Colonic mucosa (tissue), 4 donors: ENCODE results near the gene ZNF483. TPM values are rescaled to one million over a fixed set of nuclear protein-coding genes. Genes with fewer than 3 reads are reported as not detected.
"Not testable (repeated sequence)": the region's sequence is repeated elsewhere in the genome, so short reads cannot be mapped to it uniquely, and the experiment has no call there.

Experiments used
- DNase-seq: peaks from one replicate; pipeline ENCODE4 v3.0.0-alpha.2; 2020
- H3K27ac ChIP-seq: fragments of 200-600 bp; one replicate; pipeline ENCODE4 v1.8.0; 2021
- H3K27me3 ChIP-seq: fragments of 200-600 bp; one replicate; pipeline ENCODE4 v1.8.0; 2021
- H3K36me3 ChIP-seq: fragments of 200-600 bp; one replicate; pipeline ENCODE4 v1.8.0; 2021
- H3K4me1 ChIP-seq: fragments of 200-600 bp; one replicate; pipeline ENCODE4 v1.8.0; 2021; ENCODE audit warnings: mild to moderate bottlenecking
- H3K4me3 ChIP-seq: fragments of 200-600 bp; one replicate; pipeline ENCODE4 v1.8.0; 2021
- H3K9ac ChIP-seq, 2 donors: one replicate each; pipeline ENCODE4 v1.7.0; 2013; ENCODE audit warnings: control low read depth in 2 of 2, low read depth in 2 of 2, low read length in 2 of 2
- H3K9me3 ChIP-seq: fragments of 200-600 bp; one replicate; pipeline ENCODE4 v1.8.0; 2021
- intact Hi-C: fragments of 100-400 bp; cut with DNase I; formaldehyde crosslinking; loops from one replicate; pipeline ENCODE4 v1.14.1; 2022
- total RNA-seq, 2 donors: library from RNA; stranded (reverse); fragmentation: NEBNext Ultra II Directional in 1 of 2; extraction: Animal tissue kit (Norgen Biotek cat#: 25700) in 1 of 2; gene quantifications; one replicate each; pipeline ENCODE4 v1.2.1, GENCODE V29; 2021
- TF ChIP-seq, protein P1 (sequence below): fragments of 200-600 bp; IDR thresholded peaks from one replicate; pipeline ENCODE4 v1.8.0; 2022; ENCODE audit warnings: antibody characterized with exemption, mild to moderate bottlenecking
- donor health status: healthy.
- donor health status: DM: no; HTN: no; CAD: no.
- donor health status: DM: no; HTN: no; CAD: no.

The ZNF483 gene
- total RNA-seq, 2 donors from 2014 or later: 1.2 to 2.8 TPM

DNA sequence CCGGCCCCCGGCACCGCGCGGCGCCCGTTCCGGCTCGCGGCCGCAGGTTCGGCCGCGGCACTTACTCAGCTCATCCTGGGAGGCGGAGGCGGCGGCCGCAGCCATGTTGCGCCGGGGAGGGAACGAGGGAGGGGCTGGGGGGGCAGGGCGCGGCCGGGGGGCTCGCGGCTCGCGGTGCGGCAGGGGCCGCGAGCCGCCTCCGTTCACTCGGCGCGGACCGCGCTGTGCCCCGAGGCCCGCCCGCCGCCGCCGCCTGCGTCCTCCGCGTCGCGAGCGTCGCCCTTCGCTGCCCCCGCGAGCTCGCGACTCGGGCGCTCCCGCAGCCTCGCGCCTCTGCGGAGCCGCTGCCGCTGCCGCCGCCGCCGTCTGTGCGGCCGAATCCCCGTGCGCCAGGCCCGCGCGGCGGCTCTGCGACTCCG lies 41.5 kb upstream of the ZNF483 start:
- peak overlapping the region in 1 of 2 donors; percentile 97 for H3K9ac ChIP-seq
- TF ChIP-seq, protein P1, sequence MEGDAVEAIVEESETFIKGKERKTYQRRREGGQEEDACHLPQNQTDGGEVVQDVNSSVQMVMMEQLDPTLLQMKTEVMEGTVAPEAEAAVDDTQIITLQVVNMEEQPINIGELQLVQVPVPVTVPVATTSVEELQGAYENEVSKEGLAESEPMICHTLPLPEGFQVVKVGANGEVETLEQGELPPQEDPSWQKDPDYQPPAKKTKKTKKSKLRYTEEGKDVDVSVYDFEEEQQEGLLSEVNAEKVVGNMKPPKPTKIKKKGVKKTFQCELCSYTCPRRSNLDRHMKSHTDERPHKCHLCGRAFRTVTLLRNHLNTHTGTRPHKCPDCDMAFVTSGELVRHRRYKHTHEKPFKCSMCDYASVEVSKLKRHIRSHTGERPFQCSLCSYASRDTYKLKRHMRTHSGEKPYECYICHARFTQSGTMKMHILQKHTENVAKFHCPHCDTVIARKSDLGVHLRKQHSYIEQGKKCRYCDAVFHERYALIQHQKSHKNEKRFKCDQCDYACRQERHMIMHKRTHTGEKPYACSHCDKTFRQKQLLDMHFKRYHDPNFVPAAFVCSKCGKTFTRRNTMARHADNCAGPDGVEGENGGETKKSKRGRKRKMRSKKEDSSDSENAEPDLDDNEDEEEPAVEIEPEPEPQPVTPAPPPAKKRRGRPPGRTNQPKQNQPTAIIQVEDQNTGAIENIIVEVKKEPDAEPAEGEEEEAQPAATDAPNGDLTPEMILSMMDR: no peak
- H3K36me3 ChIP-seq: no peaks in the 10 kb centered on the region
- DNase-seq: no peak
- peak overlapping the region; percentile 59 for H3K4me3 ChIP-seq
- H3K9me3 ChIP-seq: no peaks in the 10 kb centered on the region
- H3K27ac ChIP-seq: peak overlapping the region; percentile 94
- intact Hi-C loops: no loop called here
- no peaks in the 10 kb centered on the region for H3K27me3 ChIP-seq
- peaks cover 4% of the 10 kb centered on the region for H3K4me1 ChIP-seq

DNA sequence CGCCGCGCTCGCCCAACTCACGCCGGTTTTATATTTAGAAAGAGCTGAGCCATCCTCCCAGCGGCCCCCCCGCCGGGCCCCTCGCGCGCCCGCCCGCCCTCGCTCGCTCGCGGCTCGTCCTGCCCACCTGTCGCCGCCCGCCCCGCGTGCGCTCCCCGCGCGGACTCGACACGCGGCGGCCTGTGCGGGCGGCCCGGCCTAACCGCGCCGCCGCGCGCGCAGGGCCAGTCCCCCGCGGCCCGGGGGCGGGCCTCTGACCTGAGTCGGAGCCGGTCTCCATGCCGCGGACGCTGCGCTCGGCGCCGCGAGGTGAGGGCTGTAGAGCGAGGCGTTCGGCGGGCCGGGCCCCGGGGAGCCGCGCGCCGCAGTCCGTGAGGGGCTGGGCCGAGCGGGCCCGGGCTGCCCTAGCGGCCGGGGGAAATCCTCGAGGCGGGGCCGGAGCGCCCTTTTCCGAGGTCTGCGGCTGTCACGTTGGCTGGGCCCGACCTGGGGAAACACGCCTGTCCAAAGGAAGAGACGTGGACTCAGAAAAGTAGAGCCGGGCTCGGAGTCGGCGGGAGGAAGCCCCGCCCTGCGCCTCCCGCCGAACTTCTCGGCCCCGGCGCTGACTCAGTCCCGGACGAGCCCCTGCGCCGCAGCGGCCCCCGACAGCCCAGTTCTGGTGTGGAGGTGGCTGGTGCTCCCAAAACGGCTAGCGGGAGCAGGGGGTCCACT lies 41.0 kb upstream of the ZNF483 start, which contains the start of gene ECPAS:
TSS of gene ECPAS (minus strand) at position 526 of the 714 bp plus-strand sequence. CDS start 11,465 bp downstream, outside the sequence.
- intact Hi-C loops: no loop called here
- Histone ChIP-seq H3K9ac (peak within 1 kb of the TSS; percentile 90 to 97), H3K4me1 (peaks cover 4% of the 10 kb centered on the region), H3K27me3 (no peaks in the 10 kb centered on the region), H3K36me3 (no peaks in the 10 kb centered on the region), H3K9me3 (no peaks in the 10 kb centered on the region), H3K27ac (peak within 1 kb of the TSS; percentile 99), H3K4me3 (peak within 1 kb of the TSS; percentile 92)
- DNase-seq: peak; percentile 80
- TF ChIP-seq, protein P1: no peak

DNA sequence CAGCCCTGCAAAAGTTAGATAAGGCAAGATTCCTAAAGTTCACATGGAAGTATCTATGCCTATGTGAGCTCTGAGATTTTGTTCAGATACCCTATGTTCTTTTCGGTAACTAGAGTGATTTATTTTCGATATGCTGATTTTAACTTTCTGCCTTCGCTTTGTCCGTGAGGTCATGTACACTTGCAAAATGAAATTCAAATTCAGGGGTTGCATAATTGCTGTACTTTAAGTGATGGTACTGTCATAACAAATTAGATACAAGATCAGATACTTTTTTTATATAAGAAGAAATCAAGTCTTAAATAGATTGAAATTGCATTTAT lies 40.4 kb upstream of the ZNF483 start:
- H3K4me1 ChIP-seq: peaks cover 4% of the 10 kb centered on the region
- no peak for DNase-seq
- peak overlapping the region; percentile 90 to 97 for H3K9ac ChIP-seq
- H3K9me3 ChIP-seq: no peaks in the 10 kb centered on the region
- no peaks in the 10 kb centered on the region for H3K27me3 ChIP-seq
- peak overlapping the region; percentile 59 for H3K4me3 ChIP-seq
- TF ChIP-seq, protein P1: no peak
- peak overlapping the region; percentile 94 for H3K27ac ChIP-seq
- no peaks in the 10 kb centered on the region for H3K36me3 ChIP-seq
- intact Hi-C loops: no loop called here

DNA sequence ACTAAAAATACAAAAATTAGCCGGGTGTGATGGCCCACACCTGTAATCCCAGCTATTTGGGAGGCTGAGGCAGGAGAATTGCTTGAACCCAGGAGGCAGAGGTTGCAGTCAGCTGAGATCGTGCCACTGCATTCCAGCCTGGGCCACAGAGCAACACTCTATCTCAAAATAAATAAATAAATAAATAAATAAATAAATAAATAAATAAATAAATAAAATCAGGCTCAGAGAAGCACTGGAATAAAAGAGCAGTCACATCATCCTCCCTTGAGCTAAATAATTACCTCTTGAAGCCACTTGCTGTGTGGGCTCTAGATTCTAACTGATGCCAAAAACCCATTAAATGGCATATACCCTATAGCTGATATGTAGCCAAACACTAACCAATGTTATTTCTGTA lies 27.8 kb upstream of the ZNF483 start:
- DNase-seq, H3K27me3 ChIP-seq, intact Hi-C loops, H3K9me3 ChIP-seq, H3K9ac ChIP-seq, H3K4me3 ChIP-seq, H3K4me1 ChIP-seq, H3K36me3 ChIP-seq, H3K27ac ChIP-seq: not testable (repeated sequence)

DNA sequence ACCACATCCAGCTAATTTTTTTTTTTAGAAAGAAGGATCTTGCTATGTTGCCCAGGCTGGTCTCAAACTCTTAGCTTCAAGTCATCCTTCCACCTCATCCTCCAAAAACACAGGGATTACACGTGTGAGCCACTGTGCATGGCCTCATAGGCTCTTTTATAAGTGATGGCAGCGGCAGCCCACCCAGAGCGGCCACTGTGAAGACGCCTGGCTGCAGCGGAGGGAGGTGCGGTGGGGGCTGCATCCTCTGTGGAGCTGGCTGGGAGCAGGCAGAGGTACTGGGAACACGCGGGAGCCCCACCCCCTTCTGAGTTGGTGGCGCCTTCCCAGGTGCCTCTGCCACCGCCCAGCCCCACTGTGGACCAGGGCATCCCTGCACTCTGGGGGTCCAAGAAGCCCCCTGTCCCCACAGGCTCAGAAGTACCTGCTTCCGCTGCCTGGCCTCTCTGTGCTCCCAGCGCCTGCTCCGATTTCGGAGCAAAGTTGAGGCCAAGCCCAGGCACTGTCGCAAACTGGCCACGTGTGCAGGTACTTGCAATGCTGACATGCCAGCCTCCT lies 23.9 kb upstream of the ZNF483 start:
- Histone ChIP-seq H3K36me3 (no peaks in the 10 kb centered on the region), H3K27me3 (no peaks in the 10 kb centered on the region), H3K4me1 (no peaks in the 10 kb centered on the region), H3K9ac (no peak overlapping the region), H3K4me3 (no peak overlapping the region), H3K9me3 (no peaks in the 10 kb centered on the region), H3K27ac (no peak overlapping the region)
- TF ChIP-seq, protein P1: no peak
- intact Hi-C loops: no loop called here
- DNase-seq: no peak

DNA sequence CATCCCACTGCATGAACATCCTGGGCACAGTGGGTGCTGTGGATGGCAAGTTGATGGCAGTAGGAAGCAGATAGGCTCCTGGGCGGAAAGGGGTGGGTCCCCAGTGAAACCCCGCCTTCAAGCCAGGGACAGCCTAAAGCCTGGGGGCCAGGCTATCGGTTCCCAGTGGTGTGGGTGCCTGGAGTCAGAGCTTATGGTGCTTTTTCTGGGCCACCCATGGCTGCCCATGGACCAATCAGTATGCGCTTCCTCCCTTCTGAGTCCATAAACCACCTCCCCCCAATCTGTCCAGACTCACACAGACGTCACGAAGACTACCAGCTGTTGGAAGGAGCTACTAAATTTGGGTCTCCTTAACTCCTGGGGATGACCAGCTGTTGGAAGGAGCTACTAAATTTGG lies 23.3 kb upstream of the ZNF483 start:
- Histone ChIP-seq H3K27ac (no peak overlapping the region), H3K4me3 (no peak overlapping the region), H3K9me3 (no peaks in the 10 kb centered on the region), H3K9ac (no peak overlapping the region), H3K27me3 (no peaks in the 10 kb centered on the region), H3K4me1 (no peaks in the 10 kb centered on the region), H3K36me3 (no peaks in the 10 kb centered on the region)
- intact Hi-C loops: no loop called here
- DNase-seq: no peak
- TF ChIP-seq, protein P1: no peak
